Keratinocyte (primary cell): ENCODE results near the gene TMEM50A. TPM values are rescaled to one million over a fixed set of nuclear protein-coding genes. Genes with fewer than 3 reads are reported as not detected.

Experiments
- polyA plus RNA-seq, 5 experiments: library from polyadenylated mRNA; depleted of rRNA in 3 of 5; stranded (reverse) in 3 of 5; stranded (forward) in 1 of 5; unstranded in 1 of 5; fragments of >200 nt; gene quantifications; 1 replicate in 1 of 5; 2 replicates in 3 of 5; 3 replicates in 1 of 5; pipeline versions ENCODE4 v1.2.1 to v1.2.3, GENCODE V29; 2011 to 2012; ENCODE audit warnings: missing spikeins in 2 of 5, low read depth in 1 of 5, low replicate concordance in 1 of 5

Gene TMEM50A
- polyA plus RNA-seq, 1 donor (not counting 4 experiments of a cell fraction or from before 2014, with no cell fraction given): 166 TPM

Other genes starting within 250 kb of the TMEM50A start
- gene SYF2, start 105.8 kb upstream of the TMEM50A start, polyA plus RNA-seq: 19.3 to 31.8 TPM (median 20.6 TPM) in 3 replicates
- 23.4 to 71.2 TPM (median 47.6 TPM) in 3 replicates for gene RSRP1, start 90.9 kb upstream of the TMEM50A start, polyA plus RNA-seq
- gene RHD, start 65.8 kb upstream of the TMEM50A start, polyA plus RNA-seq: not detected in 3 replicates
- 0.08 to 0.20 TPM (median 0.09 TPM) in 3 replicates for gene RHCE, start 82.5 kb downstream of the TMEM50A start, polyA plus RNA-seq
- 6.0 to 10.8 TPM (median 8.1 TPM) in 3 replicates for gene MACO1, start 92.6 kb downstream of the TMEM50A start, polyA plus RNA-seq
- 19.0 to 25.8 TPM (median 22.3 TPM) in 3 replicates for gene LDLRAP1, start 205.3 kb downstream of the TMEM50A start, polyA plus RNA-seq